K562 (cell line): ENCODE data around the gene PAAF1. TPM values are rescaled to one million over a fixed set of nuclear protein-coding genes. Genes with fewer than 3 reads are reported as not detected.

Experiments used
- ATAC-seq: fragments of 200-7000 bp; cut with Tn5 transposase; 3 replicates; pipeline ENCODE4 v1.9.1; 2020; ENCODE audit warnings: moderate library complexity
- BruUV-seq: library from RNA; stranded (reverse); fragments of 400-500 nt; replicated peaks from 2 replicates; lab custom pipeline; 2021; lab: Mats Ljungman, UMichigan
- CTCF ChIA-PET: fragments of 300-600 bp; formaldehyde crosslinking; extraction: SDS; loops from one replicate; lab custom pipeline; 2021; ENCODE audit warnings: low intra/inter-chr PET ratio; lab: Yijun Ruan, JAX
- POLR2A ChIA-PET: fragments of 300-600, 350-650 bp; sonication (Branson Sonifier 250); formaldehyde crosslinking; extraction: SDS; loops from one replicate; lab custom pipeline; 2021; ENCODE audit warnings: antibody characterized with exemption, inconsistent platforms; lab: Yijun Ruan, JAX
- DNase-seq, 4 experiments: peaks; one replicate each; pipeline versions ENCODE4 v3.0.0 to v3.0.0-alpha.2; 2011 to 2018; ENCODE audit warnings: low spot score in 3 of 4, mixed read lengths in 3 of 4; ENCODE audit errors: extremely low read depth in 1 of 4
- FAIRE-seq: peaks from 2 replicates; lab custom pipeline; 2011; peaks lifted over from hg19 to GRCh38; lab: Jason Lieb, UNC
- H2AFZ ChIP-seq: 2 replicates; pipeline ENCODE4 v1.6.0; 2011; ENCODE audit warnings: low read depth, low read length, control low read depth, inconsistent platforms
- H3K27ac ChIP-seq: fragments of 200-600 bp; 3 replicates; pipeline ENCODE4 v1.8.0; 2011; ENCODE audit warnings: low read depth, mild to moderate bottlenecking, control low read depth, inconsistent platforms, low read length, moderate library complexity, mixed read lengths; ENCODE audit errors: extremely low read depth
- H3K27me3 ChIP-seq, 2 experiments: fragments of 300-600 bp in 1 of 2; 2 replicates in 1 of 2; 3 replicates in 1 of 2; pipeline versions ENCODE4 v1.6.0 to v1.8.0; 2011; ENCODE audit warnings: inconsistent platforms in 2 of 2, low read length in 2 of 2, mild to moderate bottlenecking in 1 of 2, mixed read lengths in 1 of 2, moderate library complexity in 1 of 2; ENCODE audit not compliant: control insufficient read depth in 2 of 2, insufficient read depth in 2 of 2
- H3K36me3 ChIP-seq: fragments of 300-600 bp; 3 replicates; pipeline ENCODE4 v1.8.0; 2011; ENCODE audit warnings: mild to moderate bottlenecking, low read length, inconsistent platforms; ENCODE audit not compliant: control insufficient read depth, insufficient read depth
- H3K4me1 ChIP-seq, 2 experiments: fragments of 200-600 bp in 1 of 2; replicated peaks in 1 of 2; 2 replicates in 1 of 2; 3 replicates in 1 of 2; pipeline versions ENCODE4 v1.5.1 to v1.8.0; 2011; ENCODE audit warnings: inconsistent platforms in 2 of 2, low read length in 2 of 2, mild to moderate bottlenecking in 1 of 2, mixed read lengths in 1 of 2, moderate library complexity in 1 of 2; ENCODE audit not compliant: control insufficient read depth in 2 of 2, insufficient read depth in 2 of 2
- H3K4me2 ChIP-seq: 2 replicates; pipeline ENCODE4 v1.6.1; 2011; ENCODE audit warnings: low read length, control low read depth, inconsistent platforms, mixed read lengths; ENCODE audit not compliant: insufficient read depth
- H3K4me3 ChIP-seq: fragments of 200-600 bp; sonication (generic), shearing (Covaris generic); 2 replicates; pipeline ENCODE4 v1.5.1; 2016; ENCODE audit warnings: control low read depth, inconsistent platforms
- H3K79me2 ChIP-seq: fragments of 200-600 bp; 3 replicates; pipeline ENCODE4 v1.8.0; 2011; ENCODE audit warnings: low read length, inconsistent platforms; ENCODE audit not compliant: control insufficient read depth, insufficient read depth
- H3K9ac ChIP-seq, 2 experiments: 2 replicates each; pipeline versions ENCODE4 v1.6.0 to v1.6.1; 2011; ENCODE audit warnings: low read depth in 2 of 2, low read length in 2 of 2, control low read depth in 1 of 2, inconsistent platforms in 1 of 2, mild to moderate bottlenecking in 1 of 2, mixed read lengths in 1 of 2; ENCODE audit not compliant: insufficient read depth in 1 of 2
- H3K9me1 ChIP-seq: one replicate; pipeline ENCODE4 v1.6.0; 2011; ENCODE audit warnings: inconsistent platforms, mild to moderate bottlenecking, low read length, moderate library complexity; ENCODE audit not compliant: control insufficient read depth, insufficient read depth
- H3K9me3 ChIP-seq: replicated peaks from 2 replicates; pipeline ENCODE4 v1.5.1; 2011; ENCODE audit warnings: low read depth, low read length, inconsistent platforms; ENCODE audit not compliant: control insufficient read depth, insufficient read depth
- H4K20me1 ChIP-seq: replicated peaks from 2 replicates; pipeline ENCODE4 v1.6.1; 2011; ENCODE audit warnings: low read length, inconsistent platforms, mixed read lengths; ENCODE audit not compliant: control insufficient read depth, insufficient read depth
- ATF1 ChIP-seq, 2 experiments: fragments of 450-650 bp in 1 of 2; IDR thresholded peaks; 2 replicates each; pipeline ENCODE4 v1.6.1; 2016; ENCODE audit warnings: missing compliant biosample characterization in 1 of 2, missing genetic modification characterization in 1 of 2
- DIDO1 ChIP-seq: fragments of 450-650 bp; IDR thresholded peaks from 2 replicates; pipeline ENCODE4 v1.6.1; 2016; ENCODE audit warnings: low read depth, missing biosample characterization, missing genetic modification characterization
- ETV1 ChIP-seq: fragments of 450-650 bp; conservative IDR thresholded peaks from 2 replicates; pipeline ENCODE4 v1.6.1; 2016; ENCODE audit warnings: missing genetic modification characterization, control low read depth, low read depth, missing compliant biosample characterization
- HMG20A ChIP-seq: fragments of 450-650 bp; formaldehyde crosslinking; conservative IDR thresholded peaks from 2 replicates; pipeline ENCODE4 v1.4.0; 2020; ENCODE audit warnings: mild to moderate bottlenecking, mixed read lengths
- KLF1 ChIP-seq: fragments of 450-650 bp; IDR thresholded peaks from 2 replicates; pipeline ENCODE4 v1.6.1; 2016; ENCODE audit warnings: missing genetic modification characterization, missing compliant biosample characterization
- MCM2 ChIP-seq: fragments of 450-650 bp; IDR thresholded peaks from 2 replicates; pipeline ENCODE4 v1.6.1; 2017; ENCODE audit warnings: low read depth, mild to moderate bottlenecking
- MCM5 ChIP-seq: fragments of 450-650 bp; IDR thresholded peaks from 2 replicates; pipeline ENCODE4 v1.6.1; 2016; ENCODE audit warnings: low read depth
- NFIC ChIP-seq: fragments of 450-650 bp; IDR thresholded peaks from 2 replicates; pipeline ENCODE4 v1.6.1; 2017; ENCODE audit warnings: mild to moderate bottlenecking, inconsistent platforms
- PHB ChIP-seq: fragments of 250-450 bp; sonication (Bioruptor Pico); IDR thresholded peaks from 2 replicates; pipeline ENCODE4 v1.5.0; 2021
- TGIF2 ChIP-seq: sonication (generic); formaldehyde crosslinking; IDR thresholded peaks from 2 replicates; pipeline ENCODE4 v1.8.1; 2022; ENCODE audit warnings: mild to moderate bottlenecking, missing genetic modification reagents, moderate library complexity
- ZEB2 ChIP-seq: fragments of 450-650 bp; IDR thresholded peaks from 2 replicates; pipeline ENCODE4 v1.6.1; 2016
- ZNF3 ChIP-seq: fragments of 250-450 bp; sonication (Bioruptor Pico); IDR thresholded peaks from 2 replicates; pipeline ENCODE4 v1.5.0; 2021; ENCODE audit warnings: mild to moderate bottlenecking, moderate library complexity
- WGBS: fragments of 100-300 bp; shearing (Covaris generic); methylation state at CpG from one replicate; pipeline ENCODE4 v1.1.6; 2016; ENCODE audit warnings: low coverage, mixed read lengths; ENCODE audit not compliant: insufficient coverage; ENCODE audit errors: missing lambda C conversion rate; 5-methylcytosine and 5-hydroxymethylcytosine counted together
- in situ Hi-C: fragments of 300-500 bp; cut with MboI; formaldehyde crosslinking; loops from 4 replicates; pipeline ENCODE4 v1.15.0; 2018; ENCODE audit warnings: inconsistent platforms, mixed read lengths
- intact Hi-C: fragments of 100-400 bp; cut with micrococcal nuclease; formaldehyde crosslinking; loops from 2 replicates; pipeline ENCODE4 v1.14.2; 2022
- polyA plus RNA-seq, 8 experiments: library from polyadenylated mRNA; depleted of rRNA in 4 of 8; stranded (reverse) in 5 of 8; unstranded in 3 of 8; fragments of >200 nt; fragmentation: Nextera tagmentation in 2 of 8; fragmentation: Illumina TruSeq in 1 of 8; extraction: Ambion mirVana in 2 of 8; extraction: Trizol in 1 of 8; gene quantifications; 2 replicates each; pipeline versions ENCODE4 v1.2.1 to v1.2.3, GENCODE V29; 2011 to 2014; ENCODE audit warnings: inconsistent platforms in 1 of 8, missing spikeins in 1 of 8
- total RNA-seq, 7 experiments: library from RNA; depleted of rRNA in 6 of 7; stranded (reverse); fragments of >200 nt in 6 of 7; fragmentation: Illumina TruSeq in 2 of 7; extraction: Trizol in 2 of 7; gene quantifications; 2 replicates each; pipeline versions ENCODE4 v1.2.1 to v1.2.3, GENCODE V29; 2011 to 2021; ENCODE audit warnings: low replicate concordance in 1 of 7
- TF ChIP-seq, protein P1 (sequence below): fragments of 250-450 bp; sonication (Bioruptor Pico); IDR thresholded peaks from 2 replicates; pipeline ENCODE4 v1.4.0; 2020; ENCODE audit warnings: mild to moderate bottlenecking, moderate library complexity
- TF ChIP-seq, protein P2 (sequence below): sonication (generic); formaldehyde crosslinking; IDR thresholded peaks from 2 replicates; pipeline ENCODE4 v1.9.0; 2022; ENCODE audit warnings: mild to moderate bottlenecking, missing genetic modification reagents
- TF ChIP-seq, protein P3 (sequence below): fragments of 450-650 bp; IDR thresholded peaks from 2 replicates; pipeline ENCODE4 v1.6.1; 2016
- TF ChIP-seq, protein P4 (sequence below): fragments of 250-450 bp; sonication (Bioruptor Pico); IDR thresholded peaks from 2 replicates; pipeline ENCODE4 v1.4.0; 2020; ENCODE audit warnings: mild to moderate bottlenecking

The PAAF1 gene
- total and polyA plus RNA-seq, 9 of the 15 experiments (the other 6 are each of a cell fraction or from before 2014, with no cell fraction given): 13.5 to 78.6 (median 23.3) TPM

DNA sequence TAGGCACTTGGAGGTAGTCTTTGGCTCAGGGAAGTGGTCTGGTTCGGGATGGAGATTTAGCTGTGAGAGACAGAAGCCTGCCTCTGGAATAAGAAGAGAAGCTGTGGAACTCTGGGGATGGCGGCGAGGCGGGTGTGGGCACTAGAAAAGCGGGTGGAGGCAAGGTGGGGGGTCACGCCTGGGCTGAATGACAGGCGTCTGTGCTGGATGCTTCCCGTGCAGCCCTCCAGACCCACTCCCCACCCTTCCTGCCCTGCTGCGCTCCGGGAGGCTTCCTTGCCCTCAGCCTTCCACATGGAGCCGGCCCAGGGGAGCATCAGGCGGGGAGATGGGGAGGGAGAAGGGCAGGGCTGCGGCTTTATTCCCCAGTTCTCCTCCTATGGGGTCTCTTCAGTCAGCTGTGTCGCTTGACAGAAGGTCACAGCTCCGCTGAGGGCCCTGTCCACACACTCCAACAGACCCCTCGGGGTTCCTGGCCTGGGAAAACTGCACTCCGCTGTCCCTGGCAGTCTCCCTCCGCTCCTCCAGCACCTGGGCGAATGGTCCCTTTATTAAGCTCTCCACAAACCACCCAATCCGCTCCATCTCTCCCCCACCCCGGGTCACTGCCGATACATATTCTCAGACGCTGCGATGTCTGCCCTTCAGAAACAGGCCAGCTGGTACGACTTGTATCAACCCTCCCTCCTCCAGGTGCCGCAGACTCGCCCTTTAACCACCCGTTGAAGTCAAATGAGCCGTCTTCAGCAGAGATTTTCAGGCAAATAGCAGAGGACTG, 80.3 kb downstream of the PAAF1 start (continued):
- TF ChIP-seq, protein P1, sequence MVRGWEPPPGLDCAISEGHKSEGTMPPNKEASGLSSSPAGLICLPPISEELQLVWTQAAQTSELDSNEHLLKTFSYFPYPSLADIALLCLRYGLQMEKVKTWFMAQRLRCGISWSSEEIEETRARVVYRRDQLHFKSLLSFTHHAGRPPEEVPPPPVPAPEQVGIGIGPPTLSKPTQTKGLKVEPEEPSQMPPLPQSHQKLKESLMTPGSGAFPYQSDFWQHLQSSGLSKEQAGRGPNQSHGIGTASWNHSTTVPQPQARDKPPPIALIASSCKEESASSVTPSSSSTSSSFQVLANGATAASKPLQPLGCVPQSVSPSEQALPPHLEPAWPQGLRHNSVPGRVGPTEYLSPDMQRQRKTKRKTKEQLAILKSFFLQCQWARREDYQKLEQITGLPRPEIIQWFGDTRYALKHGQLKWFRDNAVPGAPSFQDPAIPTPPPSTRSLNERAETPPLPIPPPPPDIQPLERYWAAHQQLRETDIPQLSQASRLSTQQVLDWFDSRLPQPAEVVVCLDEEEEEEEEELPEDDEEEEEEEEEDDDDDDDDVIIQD (CRISPR knock-in tag): no peak
- TF ChIP-seq ETV1 (tag) (no peak), KLF1 (tag) (no peak)
- TF ChIP-seq, protein P2, sequence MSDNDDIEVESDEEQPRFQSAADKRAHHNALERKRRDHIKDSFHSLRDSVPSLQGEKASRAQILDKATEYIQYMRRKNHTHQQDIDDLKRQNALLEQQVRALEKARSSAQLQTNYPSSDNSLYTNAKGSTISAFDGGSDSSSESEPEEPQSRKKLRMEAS (CRISPR knock-in tag): no peak

DNA sequence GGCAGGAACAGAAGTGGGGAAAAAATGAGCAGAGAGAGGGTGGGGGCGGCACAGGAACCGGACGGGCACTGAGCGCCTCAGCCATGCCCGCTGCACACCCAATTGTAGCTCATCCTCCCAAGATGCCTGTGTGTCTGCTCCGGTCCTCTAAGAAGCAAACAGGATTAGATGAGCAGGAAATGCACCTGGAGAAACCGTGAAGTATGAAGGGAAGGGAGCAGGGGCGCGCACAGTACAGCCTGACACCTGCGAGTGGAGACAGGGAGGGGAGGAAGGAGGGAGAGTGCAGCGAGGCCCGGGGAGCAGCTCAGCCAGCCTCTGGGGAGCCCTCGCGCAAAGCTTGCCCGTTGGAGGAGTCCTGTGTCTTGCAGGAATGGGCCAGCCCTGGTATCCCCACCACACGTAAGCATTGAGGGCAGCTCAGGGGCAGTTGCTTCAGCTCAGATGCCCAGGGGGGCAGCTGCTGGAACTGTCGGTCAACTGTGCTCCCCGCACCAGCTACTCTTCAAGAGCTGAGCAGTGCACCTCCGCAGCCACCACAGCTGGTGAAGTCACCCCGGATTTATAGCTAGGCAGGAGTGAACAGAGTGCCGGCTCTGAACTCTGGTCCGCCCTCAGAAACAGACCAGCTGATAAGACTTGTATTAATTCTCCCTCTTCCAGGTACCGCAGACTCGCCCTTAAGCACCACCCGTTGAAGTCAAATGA, 81.0 kb downstream of the PAAF1 start:
- FAIRE-seq (no peak), DNase-seq (no peak), ATAC-seq (peak; percentile 60)
- no peaks in the 10 kb centered on the region for H4K20me1 ChIP-seq
- BruUV-seq: no TSS peak
- H3K9me1 ChIP-seq: no peaks in the 10 kb centered on the region
- H3K27ac ChIP-seq: no peak overlapping the region
- intact Hi-C loops: no loop called here
- H3K36me3 ChIP-seq: no peaks in the 10 kb centered on the region
- ChIA-PET POLR2A (interaction anchor here (0.6 to 1.7 kb wide), 5 partner anchors 9 to 231 kb away, joined by 3 to 6 read pairs (median 3); no protein-coding TSS in a partner anchor), CTCF (no interaction called here)
- H3K4me3 ChIP-seq: no peak overlapping the region
- H2AFZ ChIP-seq: no peak overlapping the region
- in situ Hi-C loops: loop anchor here (10.0 kb wide), 1 partner anchor 367 kb away; no protein-coding TSS in a partner anchor
- peak overlapping the region in 1 of 2 experiments; percentile 68; a peak in 2 of 4 replicates for H3K9ac ChIP-seq
- no peak overlapping the region for H3K4me2 ChIP-seq
- H3K4me1 ChIP-seq: peaks cover 6 to 11% of the 10 kb centered on the region in 2 experiments
- H3K79me2 ChIP-seq: no peaks in the 10 kb centered on the region
- 42% methylated on average over 24 of the region's 25 CpGs for WGBS
- no peaks in the 10 kb centered on the region for H3K9me3 ChIP-seq
- peaks cover 0 to 5% of the 10 kb centered on the region in 2 experiments; a peak in 1 of 5 replicates for H3K27me3 ChIP-seq
- TF ChIP-seq TGIF2 (CRISPR knock-in tag) (no peak), PHB (no peak), MCM2 (no peak), MCM5 (no peak), ZNF3 (no peak), HMG20A (CRISPR knock-in tag) (no peak), ZEB2 (no peak), NFIC (no peak), DIDO1 (tag) (no peak), ATF1 (CRISPR knock-in tag; IDR thresholded peaks at IDR 0.05) (no peak), ATF1 (tag; IDR thresholded peaks at IDR 0.05) (no peak)
- TF ChIP-seq, protein P3, sequence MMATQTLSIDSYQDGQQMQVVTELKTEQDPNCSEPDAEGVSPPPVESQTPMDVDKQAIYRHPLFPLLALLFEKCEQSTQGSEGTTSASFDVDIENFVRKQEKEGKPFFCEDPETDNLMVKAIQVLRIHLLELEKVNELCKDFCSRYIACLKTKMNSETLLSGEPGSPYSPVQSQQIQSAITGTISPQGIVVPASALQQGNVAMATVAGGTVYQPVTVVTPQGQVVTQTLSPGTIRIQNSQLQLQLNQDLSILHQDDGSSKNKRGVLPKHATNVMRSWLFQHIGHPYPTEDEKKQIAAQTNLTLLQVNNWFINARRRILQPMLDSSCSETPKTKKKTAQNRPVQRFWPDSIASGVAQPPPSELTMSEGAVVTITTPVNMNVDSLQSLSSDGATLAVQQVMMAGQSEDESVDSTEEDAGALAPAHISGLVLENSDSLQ: no peak
- TF ChIP-seq, protein P4, sequence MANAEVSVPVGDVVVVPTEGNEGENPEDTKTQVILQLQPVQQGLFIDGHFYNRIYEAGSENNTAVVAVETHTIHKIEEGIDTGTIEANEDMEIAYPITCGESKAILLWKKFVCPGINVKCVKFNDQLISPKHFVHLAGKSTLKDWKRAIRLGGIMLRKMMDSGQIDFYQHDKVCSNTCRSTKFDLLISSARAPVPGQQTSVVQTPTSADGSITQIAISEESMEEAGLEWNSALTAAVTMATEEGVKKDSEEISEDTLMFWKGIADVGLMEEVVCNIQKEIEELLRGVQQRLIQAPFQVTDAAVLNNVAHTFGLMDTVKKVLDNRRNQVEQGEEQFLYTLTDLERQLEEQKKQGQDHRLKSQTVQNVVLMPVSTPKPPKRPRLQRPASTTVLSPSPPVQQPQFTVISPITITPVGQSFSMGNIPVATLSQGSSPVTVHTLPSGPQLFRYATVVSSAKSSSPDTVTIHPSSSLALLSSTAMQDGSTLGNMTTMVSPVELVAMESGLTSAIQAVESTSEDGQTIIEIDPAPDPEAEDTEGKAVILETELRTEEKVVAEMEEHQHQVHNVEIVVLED (CRISPR knock-in tag): no peak
